ENCODE data around the gene PPP1R14B. TPM values are rescaled to one million over a fixed set of nuclear protein-coding genes. Genes with fewer than 3 reads are reported as not detected.
A peak's percentile ranks its signal among the peaks of the same experiment; 100 is the strongest.

Gene PPP1R14B
- total RNA-seq, 2 donors from 2014 or later, result 87.7 to 112 TPM

DNA sequence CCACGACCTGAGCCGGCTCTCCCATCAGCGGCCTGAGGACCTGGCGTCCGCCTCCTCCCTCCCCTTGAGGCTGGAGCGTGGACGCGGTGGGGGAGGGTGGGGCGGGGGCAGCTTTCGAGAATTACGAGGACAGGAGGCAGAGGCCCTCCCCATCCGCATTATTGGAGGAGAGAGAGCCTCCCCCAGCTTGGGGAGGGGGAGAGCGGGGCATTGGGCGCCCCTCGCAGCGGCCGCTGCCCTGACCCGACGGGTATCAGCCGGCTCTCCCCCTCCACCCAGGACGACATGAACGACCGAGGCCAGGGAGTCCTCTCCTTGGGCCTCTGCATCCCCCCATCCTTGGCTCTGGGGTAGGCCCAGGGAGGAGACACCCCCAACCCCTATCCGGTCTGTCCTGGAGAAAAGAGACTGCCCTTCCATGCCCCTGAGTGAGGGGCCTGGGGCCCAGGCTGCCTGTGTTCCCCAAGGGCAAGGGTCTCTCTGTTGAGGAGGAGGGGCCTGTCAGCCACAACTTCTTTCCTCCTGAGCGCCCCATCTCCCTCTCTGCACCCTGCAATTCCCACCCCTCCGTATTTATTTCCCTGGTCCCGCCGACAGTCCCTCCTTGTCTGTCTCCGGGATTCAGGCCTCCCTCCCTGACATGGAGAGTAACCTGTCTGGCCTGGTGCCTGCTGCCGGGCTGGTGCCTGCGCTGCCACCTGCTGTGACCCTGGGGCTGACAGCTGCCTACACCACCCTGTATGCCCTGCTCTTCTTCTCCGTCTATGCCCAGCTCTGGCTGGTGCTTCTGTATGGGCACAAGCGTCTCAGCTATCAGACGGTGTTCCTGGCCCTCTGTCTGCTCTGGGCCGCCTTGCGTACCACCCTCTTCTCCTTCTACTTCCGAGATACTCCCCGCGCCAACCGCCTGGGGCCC, 39.4 kb upstream of the PPP1R14B start:
- Histone ChIP-seq H3K36me3 (replicated peaks in 1 of 2; ENCODE audit: insufficient read depth in 1 of 2, low read depth in 2 of 2) (no peaks in the 10 kb centered on the region), H3K4me1 (peaks cover 25% of the 10 kb centered on the region), H3K9me3 (no peaks in the 10 kb centered on the region), H3K27me3 (no peaks in the 10 kb centered on the region), H3K27ac (peak overlapping the region; percentile 70 to 91 (median 88)), H3K4me3 (peak overlapping the region; percentile 31 to 49)
- ATAC-seq, result no peak
- intact Hi-C loops (cut with DNase I), result no loop called here
- TF ChIP-seq POLR2A (IDR thresholded peaks at IDR 0.05), result no peak
- TF ChIP-seq, protein P1, sequence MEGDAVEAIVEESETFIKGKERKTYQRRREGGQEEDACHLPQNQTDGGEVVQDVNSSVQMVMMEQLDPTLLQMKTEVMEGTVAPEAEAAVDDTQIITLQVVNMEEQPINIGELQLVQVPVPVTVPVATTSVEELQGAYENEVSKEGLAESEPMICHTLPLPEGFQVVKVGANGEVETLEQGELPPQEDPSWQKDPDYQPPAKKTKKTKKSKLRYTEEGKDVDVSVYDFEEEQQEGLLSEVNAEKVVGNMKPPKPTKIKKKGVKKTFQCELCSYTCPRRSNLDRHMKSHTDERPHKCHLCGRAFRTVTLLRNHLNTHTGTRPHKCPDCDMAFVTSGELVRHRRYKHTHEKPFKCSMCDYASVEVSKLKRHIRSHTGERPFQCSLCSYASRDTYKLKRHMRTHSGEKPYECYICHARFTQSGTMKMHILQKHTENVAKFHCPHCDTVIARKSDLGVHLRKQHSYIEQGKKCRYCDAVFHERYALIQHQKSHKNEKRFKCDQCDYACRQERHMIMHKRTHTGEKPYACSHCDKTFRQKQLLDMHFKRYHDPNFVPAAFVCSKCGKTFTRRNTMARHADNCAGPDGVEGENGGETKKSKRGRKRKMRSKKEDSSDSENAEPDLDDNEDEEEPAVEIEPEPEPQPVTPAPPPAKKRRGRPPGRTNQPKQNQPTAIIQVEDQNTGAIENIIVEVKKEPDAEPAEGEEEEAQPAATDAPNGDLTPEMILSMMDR (IDR thresholded peaks at IDR 0.05), result no peak
- peak; percentile 70 to 85 (median 78) for DNase-seq
- 20 to 39% methylated on average over 16 to 38 of the region's 40 CpGs for WGBS, 2 donors

DNA sequence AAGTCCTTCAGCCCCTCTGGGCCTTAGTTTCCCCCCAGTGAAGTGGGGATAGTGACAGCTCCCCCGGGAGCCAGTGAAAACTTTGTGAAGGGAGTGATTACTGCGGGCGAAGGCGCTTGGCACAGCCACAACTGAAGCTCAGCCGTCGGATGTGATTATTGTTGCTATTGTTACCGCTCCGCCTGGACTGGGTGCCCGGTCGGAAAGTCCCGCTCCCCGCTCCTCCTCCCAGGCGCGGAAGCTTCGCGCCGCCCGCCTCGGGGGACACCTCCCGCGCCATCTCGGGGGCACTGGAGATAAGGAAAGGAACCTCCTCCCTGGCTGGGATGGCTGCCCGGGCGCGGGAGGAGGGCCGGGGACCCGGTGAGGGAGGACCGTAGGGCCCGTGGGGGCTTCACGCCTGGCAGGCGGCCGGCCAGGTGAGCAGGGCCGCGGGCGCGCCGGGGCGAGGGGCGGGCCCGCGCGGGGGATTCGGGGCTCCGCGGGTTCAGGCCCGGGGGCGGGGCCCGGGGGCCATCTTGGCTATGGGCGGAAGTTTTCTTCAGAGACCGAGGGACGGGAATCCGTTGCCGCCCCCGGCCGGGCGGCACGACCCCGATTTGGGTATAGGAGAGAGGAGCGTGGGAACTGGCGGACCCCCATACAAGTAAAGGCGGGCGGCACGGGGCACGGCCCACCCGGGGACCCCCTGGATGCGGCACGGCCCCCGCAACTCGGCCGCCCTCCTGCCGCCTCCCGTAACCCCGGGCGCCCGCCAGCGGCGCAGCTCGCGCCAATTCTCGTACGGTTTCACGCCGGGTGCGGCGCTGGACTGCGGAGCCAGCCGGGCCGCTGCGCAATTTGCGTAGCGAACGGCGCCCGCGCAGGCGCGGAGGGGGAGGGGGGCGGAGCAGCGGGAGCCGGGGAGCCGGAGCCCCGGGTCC, 38.5 kb upstream of the PPP1R14B start, which contains the start of gene GPR137:
Gene GPR137 (plus strand): TSS at position 887 of the 923 bp plus-strand sequence. CDS start 677 bp downstream, outside the sequence.
- WGBS, 2 donors, result 1% methylated on average over 71 of the region's 102 CpGs; no CpG with 5 or more reads in 1 of the 2 donors
- Histone ChIP-seq H3K4me1 (peaks cover 24% of the 10 kb centered on the region), H3K9me3 (no peaks in the 10 kb centered on the region), H3K27me3 (no peaks in the 10 kb centered on the region), H3K27ac (peak within 1 kb of the TSS; percentile 70 to 91 (median 88)), H3K36me3 (replicated peaks in 1 of 2; ENCODE audit: insufficient read depth in 1 of 2, low read depth in 2 of 2) (no peaks in the 10 kb centered on the region), H3K4me3 (peak within 1 kb of the TSS; percentile 31 to 49)
- intact Hi-C loops (cut with DNase I), result no loop called here
- ATAC-seq (peak; percentile 84), DNase-seq (peak; percentile 84 to 90 (median 89))
- TF ChIP-seq, protein P1 (IDR thresholded peaks at IDR 0.05), result peak in 1 of 7 experiments; percentile 25
- TF ChIP-seq POLR2A (IDR thresholded peaks at IDR 0.05), result peak in 2 of 3 donors; percentile 19 to 45

DNA sequence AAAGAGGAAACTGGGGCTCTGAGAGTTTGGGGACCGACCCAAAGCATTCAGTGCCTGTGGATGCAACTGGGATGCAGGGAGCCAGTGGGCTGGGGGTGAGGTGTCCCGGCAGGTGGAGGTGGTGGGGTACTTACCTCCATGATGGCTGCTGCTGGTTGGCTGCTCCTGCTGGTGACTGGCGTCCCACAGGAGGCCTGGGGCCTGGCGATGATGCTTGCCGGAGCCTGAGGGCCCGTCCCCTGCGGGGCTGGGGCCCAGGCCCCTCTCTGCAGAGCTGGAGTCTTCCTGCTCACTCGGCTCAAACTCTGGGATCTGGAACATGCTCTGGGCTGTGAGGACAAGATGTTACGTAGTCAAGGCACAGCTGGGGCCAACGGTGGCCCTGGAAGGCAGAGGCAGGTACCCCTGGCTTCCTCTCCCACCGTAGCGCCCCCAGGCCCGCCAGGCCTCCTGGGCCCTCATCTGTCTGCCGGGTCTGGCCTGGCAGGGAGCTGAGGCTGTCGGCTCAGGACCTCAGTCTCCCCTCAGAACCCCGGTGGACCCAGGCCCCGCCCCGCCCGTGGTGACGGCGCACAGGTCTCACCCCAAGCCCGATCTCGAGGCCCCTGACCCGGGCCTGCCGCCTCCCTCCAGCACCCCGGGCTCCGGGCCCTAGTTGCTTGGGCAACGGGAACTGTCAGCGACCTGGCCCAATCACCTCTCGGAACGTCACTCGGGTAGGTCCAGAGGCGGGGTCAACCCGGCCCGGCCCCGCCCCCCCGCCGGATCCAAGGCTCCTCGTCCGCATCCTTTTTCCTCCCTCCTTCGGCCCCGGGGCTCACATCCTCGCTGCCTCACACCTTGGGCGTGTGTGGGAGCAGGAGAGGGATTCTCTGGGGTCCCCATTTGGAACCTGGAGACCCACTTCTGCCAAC, 37.6 kb upstream of the PPP1R14B start, which contains the start of gene BAD:
Gene BAD (minus strand): TSS at position 618 of the 914 bp plus-strand sequence. CDS start 297 bp downstream, at position 321.
- H3K4me3 ChIP-seq, result peak within 1 kb of the TSS; percentile 49 to 55
- H3K4me1 ChIP-seq, result peaks cover 24% of the 10 kb centered on the region

More for the DNA sequence above, 37.6 kb upstream of the PPP1R14B start, which contains the start of gene BAD:
- Histone ChIP-seq H3K36me3 (replicated peaks in 1 of 2; ENCODE audit: insufficient read depth in 1 of 2, low read depth in 2 of 2) (no peaks in the 10 kb centered on the region), H3K9me3 (no peaks in the 10 kb centered on the region), H3K27ac (peak within 1 kb of the TSS; percentile 70 to 91 (median 88)), H3K27me3 (no peaks in the 10 kb centered on the region)
- peak; percentile 28 to 70 (median 60) for TF ChIP-seq POLR2A (IDR thresholded peaks at IDR 0.05)
- TF ChIP-seq, protein P1 (IDR thresholded peaks at IDR 0.05), result no peak
- DNase-seq (peak; percentile 96 to 98 (median 96)), ATAC-seq (peak; percentile 89)
- intact Hi-C loops (cut with DNase I), result no loop called here
- WGBS, 2 donors, result 0 to 3% methylated on average over 7 to 44 of the region's 44 CpGs
